Transverse colon (tissue), 3 donors: ENCODE results near the gene CFAP206.

Experiments used
- EP300 ChIP-seq: sonication (generic); formaldehyde crosslinking; IDR thresholded peaks from one replicate; pipeline ENCODE4 v1.6.1; 2017; ENCODE audit warnings: antibody characterized with exemption, low read depth
- POLR2A ChIP-seq: fragments of 450-650 bp; IDR thresholded peaks from one replicate; pipeline ENCODE4 v1.6.1; 2016; ENCODE audit warnings: antibody characterized with exemption, mild to moderate bottlenecking, moderate library complexity
- TF ChIP-seq, protein P1 (sequence below), 5 experiments: fragments of 200-600 bp in 3 of 5; fragments of 450-650 bp in 2 of 5; sonication (generic) in 3 of 5; IDR thresholded peaks; 1 replicate in 2 of 5; 2 replicates in 3 of 5; pipeline ENCODE4 v1.5.1; 2016 to 2017; ENCODE audit warnings: antibody characterized with exemption in 5 of 5, inconsistent platforms in 3 of 5, mild to moderate bottlenecking in 2 of 5, moderate library complexity in 1 of 5

DNA sequence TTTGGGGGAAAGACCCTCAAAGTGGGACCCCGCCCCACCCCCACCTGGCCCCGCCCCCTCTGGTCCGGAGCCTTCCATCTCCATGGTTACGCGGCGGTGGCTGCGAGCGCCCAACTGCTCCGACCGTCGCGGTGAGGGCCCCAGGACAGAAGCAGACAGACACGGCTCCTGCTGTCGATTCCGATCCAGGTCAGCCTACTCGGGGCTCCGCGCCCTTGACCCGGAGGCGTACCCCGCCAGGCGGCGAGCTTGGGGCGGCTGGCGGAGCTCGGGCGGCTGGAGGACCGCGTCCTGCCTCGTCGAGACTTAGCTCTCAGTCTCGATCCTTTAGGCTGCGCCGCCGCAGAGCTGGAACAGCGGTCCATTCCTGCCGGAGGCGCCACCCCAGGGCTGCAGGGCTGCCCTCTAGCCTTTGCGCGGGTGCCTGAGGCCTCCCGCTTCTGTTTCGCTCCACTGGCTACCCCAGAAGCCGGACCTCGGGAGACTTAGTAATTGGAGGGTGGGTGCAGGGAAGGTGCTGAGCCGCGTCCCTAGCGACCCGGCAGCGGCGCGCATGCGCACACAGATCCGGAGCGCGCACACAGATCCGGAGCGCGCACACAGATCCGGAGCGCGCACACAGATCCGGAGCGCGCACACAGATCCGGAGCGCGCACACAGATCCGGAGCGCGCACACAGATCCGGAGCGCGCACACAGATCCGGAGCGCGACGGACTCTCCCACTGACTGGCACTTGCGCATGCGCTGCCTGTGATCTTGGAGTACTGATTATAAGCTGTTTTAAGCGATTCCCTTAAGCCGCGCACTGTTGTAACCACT is at the start of gene CFAP206:
- TF ChIP-seq, protein P1, sequence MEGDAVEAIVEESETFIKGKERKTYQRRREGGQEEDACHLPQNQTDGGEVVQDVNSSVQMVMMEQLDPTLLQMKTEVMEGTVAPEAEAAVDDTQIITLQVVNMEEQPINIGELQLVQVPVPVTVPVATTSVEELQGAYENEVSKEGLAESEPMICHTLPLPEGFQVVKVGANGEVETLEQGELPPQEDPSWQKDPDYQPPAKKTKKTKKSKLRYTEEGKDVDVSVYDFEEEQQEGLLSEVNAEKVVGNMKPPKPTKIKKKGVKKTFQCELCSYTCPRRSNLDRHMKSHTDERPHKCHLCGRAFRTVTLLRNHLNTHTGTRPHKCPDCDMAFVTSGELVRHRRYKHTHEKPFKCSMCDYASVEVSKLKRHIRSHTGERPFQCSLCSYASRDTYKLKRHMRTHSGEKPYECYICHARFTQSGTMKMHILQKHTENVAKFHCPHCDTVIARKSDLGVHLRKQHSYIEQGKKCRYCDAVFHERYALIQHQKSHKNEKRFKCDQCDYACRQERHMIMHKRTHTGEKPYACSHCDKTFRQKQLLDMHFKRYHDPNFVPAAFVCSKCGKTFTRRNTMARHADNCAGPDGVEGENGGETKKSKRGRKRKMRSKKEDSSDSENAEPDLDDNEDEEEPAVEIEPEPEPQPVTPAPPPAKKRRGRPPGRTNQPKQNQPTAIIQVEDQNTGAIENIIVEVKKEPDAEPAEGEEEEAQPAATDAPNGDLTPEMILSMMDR (IDR thresholded peaks at IDR 0.05) = no peak
- TF ChIP-seq POLR2A (no peak), EP300 (no peak)
